H1 (cell line): ENCODE measurements around the gene HPN. TPM values are rescaled to one million over a fixed set of nuclear protein-coding genes. Genes with fewer than 3 reads are reported as not detected.

Experiments used
- CTCF ChIA-PET: fragments of 300-600 bp; sonication (Branson Sonifier 250); formaldehyde crosslinking; loops from one replicate; lab custom pipeline; 2021; ENCODE audit not compliant: partially characterized antibody; lab: Charles Lee
- POLR2A ChIA-PET: fragments of 300-600 bp; sonication (Branson Sonifier 250); formaldehyde crosslinking; loops from one replicate; lab custom pipeline; 2021; ENCODE audit warnings: inconsistent platforms; ENCODE audit not compliant: partially characterized antibody; lab: Charles Lee
- DNase-seq, 2 experiments: peaks; one replicate each; pipeline versions ENCODE4 v3.0.0 to v3.0.0-alpha.2; 2010 to 2022; ENCODE audit warnings: low spot score in 2 of 2, low read depth in 1 of 2, mixed read lengths in 1 of 2
- FAIRE-seq: peaks from 2 replicates; lab custom pipeline; 2011; peaks lifted over from hg19 to GRCh38; lab: Jason Lieb, UNC
- H2AFZ ChIP-seq: 2 replicates; pipeline ENCODE4 v1.8.1; 2012; ENCODE audit warnings: low read length, inconsistent platforms
- H2AK5ac ChIP-seq: 2 replicates; pipeline ENCODE4 v1.6.1; 2013; ENCODE audit warnings: low read depth, low read length
- H2BK120ac ChIP-seq: replicated peaks from 2 replicates; pipeline ENCODE3; 2013; ENCODE audit warnings: low read depth, low read length, inconsistent platforms
- H2BK12ac ChIP-seq: 2 replicates; pipeline ENCODE4 v1.6.1; 2013; ENCODE audit warnings: low read depth, low read length
- H2BK15ac ChIP-seq: 2 replicates; pipeline ENCODE4 v1.6.1; 2013; ENCODE audit warnings: low read length
- H2BK20ac ChIP-seq: 2 replicates; pipeline ENCODE4 v1.6.1; 2013; ENCODE audit warnings: low read length
- H2BK5ac ChIP-seq: 2 replicates; pipeline ENCODE4 v1.6.1; 2013; ENCODE audit warnings: low read depth, low read length
- H3K14ac ChIP-seq: 2 replicates; pipeline ENCODE4 v1.6.1; 2013; ENCODE audit warnings: inconsistent platforms; ENCODE audit not compliant: insufficient read length
- H3K18ac ChIP-seq: 2 replicates; pipeline ENCODE4 v1.6.1; 2013; ENCODE audit warnings: low read length; ENCODE audit errors: extremely low read depth
- H3K23ac ChIP-seq: 2 replicates; pipeline ENCODE4 v1.6.1; 2013; ENCODE audit warnings: inconsistent platforms; ENCODE audit not compliant: insufficient read length
- H3K23me2 ChIP-seq: 2 replicates; pipeline ENCODE4 v1.6.1; 2013; ENCODE audit warnings: low read depth, low read length
- H3K27ac ChIP-seq: 2 replicates; pipeline ENCODE4 v1.6.1; 2011; ENCODE audit warnings: low read depth, low read length, inconsistent platforms
- H3K27me3 ChIP-seq, 4 experiments: replicated peaks in 1 of 4; 1 replicate in 1 of 4; 2 replicates in 3 of 4; pipeline versions ENCODE4 v1.6.1 to v1.8.1; 2011 to 2013; ENCODE audit warnings: low read length in 3 of 4, mild to moderate bottlenecking in 3 of 4, inconsistent platforms in 2 of 4, mixed read lengths in 2 of 4, moderate library complexity in 1 of 4; ENCODE audit not compliant: control insufficient read depth in 3 of 4, insufficient read depth in 3 of 4; ENCODE audit errors: extremely low read depth in 1 of 4
- H3K36me3 ChIP-seq, 4 experiments: 2 replicates each; pipeline versions ENCODE4 v1.6.1 to v1.8.1; 2011 to 2013; ENCODE audit warnings: mild to moderate bottlenecking in 4 of 4, low read length in 3 of 4, moderate library complexity in 2 of 4, control low read depth in 1 of 4, inconsistent platforms in 1 of 4; ENCODE audit not compliant: insufficient read depth in 4 of 4, control insufficient read depth in 2 of 4
- H3K4ac ChIP-seq: replicated peaks from 2 replicates; pipeline ENCODE3; 2013; ENCODE audit warnings: low read length, low read depth, mixed read lengths, inconsistent platforms; ENCODE audit not compliant: insufficient read length
- H3K4me1 ChIP-seq, 4 experiments: replicated peaks in 1 of 4; 1 replicate in 1 of 4; 2 replicates in 3 of 4; pipeline versions ENCODE4 v1.6.1 to v1.8.1; 2011 to 2013; ENCODE audit warnings: low read length in 3 of 4, inconsistent platforms in 2 of 4, mixed read lengths in 1 of 4; ENCODE audit not compliant: insufficient read depth in 4 of 4, control insufficient read depth in 3 of 4
- H3K4me2 ChIP-seq, 2 experiments: 2 replicates each; pipeline versions ENCODE4 v1.6.1 to v1.8.1; 2011 to 2013; ENCODE audit warnings: low read depth in 2 of 2, low read length in 2 of 2, control low read depth in 1 of 2, inconsistent platforms in 1 of 2, mild to moderate bottlenecking in 1 of 2; ENCODE audit not compliant: insufficient read depth in 1 of 2
- H3K4me3 ChIP-seq, 4 experiments: fragments of 200-600, 300-600 bp in 1 of 4; sonication (generic), shearing (Covaris generic), sonication (Bioruptor Twin) in 1 of 4; 2 replicates each; pipeline versions ENCODE4 v1.5.1 to v1.8.1; 2011 to 2016; ENCODE audit warnings: low read length in 4 of 4, low read depth in 3 of 4, control low read depth in 2 of 4, inconsistent platforms in 2 of 4, mild to moderate bottlenecking in 2 of 4, mixed read lengths in 1 of 4, moderate library complexity in 1 of 4; ENCODE audit not compliant: insufficient read depth in 2 of 4; ENCODE audit errors: extremely low read depth in 1 of 4
- H3K56ac ChIP-seq: replicated peaks from 2 replicates; pipeline ENCODE3; 2013; ENCODE audit warnings: low read depth, mild to moderate bottlenecking, mixed read lengths, low read length, inconsistent platforms; ENCODE audit not compliant: insufficient read length
- H3K79me1 ChIP-seq: 2 replicates; pipeline ENCODE4 v1.6.1; 2013; ENCODE audit warnings: low read depth, low read length, control low read depth
- H3K79me2 ChIP-seq, 2 experiments: 2 replicates each; pipeline versions ENCODE4 v1.6.1 to v1.8.1; 2012 to 2013; ENCODE audit warnings: low read length in 2 of 2, mild to moderate bottlenecking in 2 of 2, inconsistent platforms in 1 of 2; ENCODE audit not compliant: insufficient read depth in 2 of 2, control insufficient read depth in 1 of 2
- H3K9ac ChIP-seq, 4 experiments: replicated peaks in 1 of 4; 1 replicate in 1 of 4; 2 replicates in 3 of 4; pipeline versions ENCODE4 v1.6.1 to v1.8.1; 2011 to 2013; ENCODE audit warnings: low read depth in 3 of 4, low read length in 3 of 4, control low read depth in 2 of 4, mild to moderate bottlenecking in 2 of 4, moderate library complexity in 2 of 4, inconsistent platforms in 1 of 4; ENCODE audit errors: extremely low read depth in 1 of 4
- H3K9me3 ChIP-seq, 2 experiments: 2 replicates each; pipeline versions ENCODE4 v1.6.1 to v1.8.1; 2012 to 2013; ENCODE audit warnings: mild to moderate bottlenecking in 2 of 2, moderate library complexity in 2 of 2, control low read depth in 1 of 2, inconsistent platforms in 1 of 2, low read depth in 1 of 2, low read length in 1 of 2, mixed read lengths in 1 of 2; ENCODE audit not compliant: insufficient read depth in 2 of 2
- H4K20me1 ChIP-seq, 2 experiments: replicated peaks in 1 of 2; 2 replicates each; pipeline versions ENCODE3 to v1.8.1; 2011 to 2013; ENCODE audit warnings: inconsistent platforms in 2 of 2, low read length in 2 of 2, mild to moderate bottlenecking in 1 of 2; ENCODE audit not compliant: insufficient read depth in 2 of 2, control insufficient read depth in 1 of 2
- H4K5ac ChIP-seq: 2 replicates; pipeline ENCODE4 v1.6.1; 2013; ENCODE audit warnings: low read length, low read depth, mixed read lengths, inconsistent platforms; ENCODE audit not compliant: insufficient read length
- H4K8ac ChIP-seq: 2 replicates; pipeline ENCODE4 v1.8.0; 2013; ENCODE audit warnings: mild to moderate bottlenecking, moderate library complexity, low read length, inconsistent platforms; ENCODE audit not compliant: insufficient read depth; ENCODE audit errors: extremely low read depth
- H4K91ac ChIP-seq: replicated peaks from 2 replicates; pipeline ENCODE3; 2013; ENCODE audit warnings: low read length, mixed read lengths, inconsistent platforms; ENCODE audit not compliant: insufficient read length
- GABPA ChIP-seq: IDR thresholded peaks from 2 replicates; pipeline ENCODE4 v1.6.1; 2011; ENCODE audit warnings: mild to moderate bottlenecking, low read length, moderate library complexity, borderline replicate concordance; ENCODE audit not compliant: insufficient read depth
- JUND ChIP-seq: IDR thresholded peaks from 2 replicates; pipeline ENCODE4 v1.6.1; 2011; ENCODE audit warnings: mild to moderate bottlenecking, improper control_type of control experiment, low read length
- KDM4A ChIP-seq: IDR thresholded peaks from one replicate; pipeline ENCODE4 v1.7.1; 2012; ENCODE audit warnings: low read depth, mild to moderate bottlenecking, moderate library complexity, low read length, inconsistent platforms; ENCODE audit not compliant: severe bottlenecking
- POLR2AphosphoS5 ChIP-seq: IDR thresholded peaks from 2 replicates; pipeline ENCODE4 v1.6.1; 2011; ENCODE audit warnings: low read depth, low read length
- RNF2 ChIP-seq: fragments of 200-900, 300-1000 bp; sonication (generic); IDR thresholded peaks from 2 replicates; pipeline ENCODE4 v1.7.1; 2016; ENCODE audit warnings: borderline replicate concordance, low read depth, mild to moderate bottlenecking, antibody characterized with exemption, low read length; ENCODE audit not compliant: poor library complexity, severe bottlenecking; ENCODE audit errors: missing control alignments
- WGBS, 2 experiments: shearing (Covaris generic) in 1 of 2; methylation state at CpG; one replicate each; pipeline versions ENCODE4 v1.1.6 to v1.1.7; 2013 to 2015; ENCODE audit warnings: low lambda C conversion rate in 2 of 2, mixed read lengths in 2 of 2, inconsistent platforms in 1 of 2, low coverage in 1 of 2, missing lambda C conversion rate in 1 of 2; ENCODE audit not compliant: insufficient replicate concordance in 2 of 2, insufficient coverage in 1 of 2, insufficient read length in 1 of 2; ENCODE audit errors: extremely low coverage in 1 of 2, missing lambda C conversion rate in 1 of 2; 5-methylcytosine and 5-hydroxymethylcytosine counted together
- polyA plus RNA-seq, 7 experiments: library from polyadenylated mRNA; depleted of rRNA in 3 of 7; stranded (reverse) in 5 of 7; unstranded in 2 of 7; fragments of >200 nt in 5 of 7; fragments of 200-250 nt in 2 of 7; gene quantifications; 1 replicate in 5 of 7; 2 replicates in 1 of 7; 4 replicates in 1 of 7; pipeline versions ENCODE4 v1.2.1 to v1.2.3, GENCODE V29; 2011 to 2013; ENCODE audit warnings: missing spikeins in 2 of 7, mixed read lengths in 2 of 7
- total RNA-seq: library from RNA; stranded (reverse); fragmentation: NEBNext Ultra II Directional; extraction: Animal tissue kit (Norgen Biotek cat#: 25700); gene quantifications from 2 replicates; pipeline ENCODE4 v1.2.1, GENCODE V29; 2021

Gene HPN
- total and polyA plus RNA-seq, 2 of the 8 experiments (the other 6 are each of a cell fraction or from before 2014, with no cell fraction given), result 14.7 to 33.7 TPM

GRCh38 chr19:35030257-35031071 is 11.1 kb upstream of the HPN start, which contains the start of gene SCN1B:
SCN1B (plus strand) TSS chr19:35030470; CDS start chr19:35030821, 351 bp downstream.
- Histone ChIP-seq H2BK20ac (no peak within 1 kb of the TSS), H3K56ac (no peak within 1 kb of the TSS), H4K91ac (no peak within 1 kb of the TSS), H3K23me2 (peaks cover 10% of the 10 kb centered on the region; the same call in 1 of the 2 replicates), H2AK5ac (no peak within 1 kb of the TSS; the same call in 1 of the 2 replicates), H2BK120ac (no peak within 1 kb of the TSS), H3K18ac (peak within 1 kb of the TSS; percentile 32; the same call in 1 of the 2 replicates), H3K23ac (no peak within 1 kb of the TSS), H3K27ac (no peak within 1 kb of the TSS), H2AFZ (0 out of 2 replicates have a peak within 1 kb of the TSS, but pooled peaks have one; percentile 56), H3K27me3 (peaks cover 4 to 32% (median 28%) of the 10 kb centered on the region in 4 experiments), H2BK15ac (no peak within 1 kb of the TSS), H2BK5ac (no peak within 1 kb of the TSS), H3K4me1 (peaks cover 0 to 8% (median 4%) of the 10 kb centered on the region in 4 experiments; a peak in 6 of 7 replicates), H4K20me1 (peaks cover 7 to 12% of the 10 kb centered on the region in 2 experiments), H3K14ac (no peak within 1 kb of the TSS), H2BK12ac (no peak within 1 kb of the TSS), H3K9ac (no peak within 1 kb of the TSS), H3K79me1 (no peaks in the 10 kb centered on the region), H3K36me3 (peaks cover 10 to 28% (median 18%) of the 10 kb centered on the region in 4 experiments), H3K4me3 (peak within 1 kb of the TSS; percentile 38 to 69 (median 40)), H4K5ac (no peak within 1 kb of the TSS), H3K9me3 (no peaks in the 10 kb centered on the region), H3K4ac (no peak within 1 kb of the TSS), H3K4me2 (peak within 1 kb of the TSS; percentile 77 to 95), H4K8ac (0 out of 2 replicates have a peak within 1 kb of the TSS, but pooled peaks have one; percentile 17), H3K79me2 (no peaks in the 10 kb centered on the region)
- DNase-seq, result peak in 1 of 2 experiments; percentile 78
- POLR2A ChIA-PET, result interaction anchor here (0.6 to 24.8 kb wide), 11 partner anchors 8 to 111 kb away, joined by 3 to 366 read pairs (median 4); partner anchors contain the start of genes GRAMD1A and HPN
- TF ChIP-seq GABPA (peak; percentile 79; the same call in 1 of the 2 replicates), KDM4A (peak; percentile 5), POLR2AphosphoS5 (0 out of 2 replicates have a peak, but pooled peaks have one; percentile 2), RNF2 (no peak), JUND (no peak)
- CTCF ChIA-PET, result interaction anchor here (0.9 to 1.2 kb wide), 2 partner anchors 20 to 67 kb away, joined by 3 to 4 read pairs; partner anchors contain the start of gene ZNF792
- WGBS, 2 experiments, result 0% methylated on average over 2 of the region's 118 CpGs; no CpG with 5 or more reads in 1 of the 2 experiments
- FAIRE-seq, result no peak
